Measurements from ENCODE around the gene ROBO1. TPM values are rescaled to one million over a fixed set of nuclear protein-coding genes. Genes with fewer than 3 reads are reported as not detected.

The ROBO1 gene
- polyA plus RNA-seq, 1 donor (not counting 4 experiments of a cell fraction or from before 2014, with no cell fraction given) = 27.1 TPM

- no peak overlapping the region for H2AFZ ChIP-seq (ENCODE audit: control insufficient read depth, low read length)
- H3K79me2 ChIP-seq (ENCODE audit: control insufficient read depth, insufficient read depth, low read length) = peaks cover 15% of the 10 kb centered on the region
- H3K4me1 ChIP-seq (ENCODE audit: control insufficient read depth, extremely low read depth, insufficient read depth, low read length) = peaks cover 36% of the 10 kb centered on the region
- H3K4me3 ChIP-seq (ENCODE audit: control insufficient read depth in 2 of 3, extremely low read depth in 1 of 3, insufficient read depth in 2 of 3, low read depth in 1 of 3, low read length in 3 of 3) = no peak overlapping the region
- H3K9ac ChIP-seq (ENCODE audit: control insufficient read depth, extremely low read depth, insufficient read depth, low read length) = no peak overlapping the region
- H3K27ac ChIP-seq (ENCODE audit: control insufficient read depth, insufficient read depth, low read length) = no peak overlapping the region
- no peaks in the 10 kb centered on the region for H3K36me3 ChIP-seq (ENCODE audit: control insufficient read depth in 2 of 2, extremely low read depth in 1 of 2, insufficient read depth in 2 of 2, low read length in 2 of 2)
- FAIRE-seq = no peak
- dilution Hi-C loops (cut with MboI; ENCODE audit: extremely low pct_ligation_motif_present, low sequenced_read_pairs) = no loop called here
- no peak overlapping the region for H3K4me2 ChIP-seq (ENCODE audit: control insufficient read depth, extremely low read depth, insufficient read depth, low read depth, low read length)
- TF ChIP-seq EZH2 (IDR thresholded peaks at IDR 0.05; ENCODE audit: low read length) = no peak
- TF ChIP-seq CTCF (optimal IDR thresholded peaks at IDR 0.05 in 1 of 3, IDR thresholded peaks at IDR 0.05 in 1 of 3, conservative IDR thresholded peaks at IDR 0.05 in 1 of 3; ENCODE audit: extremely low read depth in 1 of 3, insufficient read depth in 2 of 3, low read length in 3 of 3) = no peak
- DNase-seq (ENCODE audit: low read depth, low spot score) = no peak
- H4K20me1 ChIP-seq (ENCODE audit: control insufficient read depth, extremely low read depth, insufficient read depth, low read length) = no peaks in the 10 kb centered on the region
- no peaks in the 10 kb centered on the region for H3K9me1 ChIP-seq (ENCODE audit: control insufficient read depth, extremely low read depth, insufficient read depth, low read length)
- H3K9me3 ChIP-seq (ENCODE audit: control insufficient read depth, low read depth, low read length) = no peaks in the 10 kb centered on the region
- no peaks in the 10 kb centered on the region for H3K27me3 ChIP-seq (ENCODE audit: control insufficient read depth, extremely low read depth, insufficient read depth, low read length)
Measured at GRCh38 chr3:78977073-78977472, 790.7 kb downstream of the ROBO1 start.

GRCh38 chr3:78976200-78976599 lies 791.6 kb downstream of the ROBO1 start:
- DNase-seq (ENCODE audit: low read depth, low spot score) (no peak), FAIRE-seq (peak; percentile 32)
- Histone ChIP-seq H2AFZ (ENCODE audit: control insufficient read depth, low read length) (no peak overlapping the region), H3K4me2 (ENCODE audit: control insufficient read depth, extremely low read depth, insufficient read depth, low read depth, low read length) (no peak overlapping the region), H3K27ac (ENCODE audit: control insufficient read depth, insufficient read depth, low read length) (no peak overlapping the region), H4K20me1 (ENCODE audit: control insufficient read depth, extremely low read depth, insufficient read depth, low read length) (no peaks in the 10 kb centered on the region), H3K79me2 (ENCODE audit: control insufficient read depth, insufficient read depth, low read length) (peaks cover 15% of the 10 kb centered on the region), H3K36me3 (ENCODE audit: control insufficient read depth in 2 of 2, extremely low read depth in 1 of 2, insufficient read depth in 2 of 2, low read length in 2 of 2) (no peaks in the 10 kb centered on the region), H3K4me1 (ENCODE audit: control insufficient read depth, extremely low read depth, insufficient read depth, low read length) (peaks cover 36% of the 10 kb centered on the region), H3K9me1 (ENCODE audit: control insufficient read depth, extremely low read depth, insufficient read depth, low read length) (no peaks in the 10 kb centered on the region), H3K27me3 (ENCODE audit: control insufficient read depth, extremely low read depth, insufficient read depth, low read length) (no peaks in the 10 kb centered on the region), H3K9ac (ENCODE audit: control insufficient read depth, extremely low read depth, insufficient read depth, low read length) (no peak overlapping the region), H3K9me3 (ENCODE audit: control insufficient read depth, low read depth, low read length) (no peaks in the 10 kb centered on the region), H3K4me3 (ENCODE audit: control insufficient read depth in 2 of 3, extremely low read depth in 1 of 3, insufficient read depth in 2 of 3, low read depth in 1 of 3, low read length in 3 of 3) (no peak overlapping the region)
- dilution Hi-C loops (cut with MboI; ENCODE audit: extremely low pct_ligation_motif_present, low sequenced_read_pairs) = no loop called here
- TF ChIP-seq EZH2 (IDR thresholded peaks at IDR 0.05; ENCODE audit: low read length) = no peak
- no peak for TF ChIP-seq CTCF (optimal IDR thresholded peaks at IDR 0.05 in 1 of 3, IDR thresholded peaks at IDR 0.05 in 1 of 3, conservative IDR thresholded peaks at IDR 0.05 in 1 of 3; ENCODE audit: extremely low read depth in 1 of 3, insufficient read depth in 2 of 3, low read length in 3 of 3)
